NT2/D1 (cell line): ENCODE data around the gene SRSF3.

Source experiments
- YY1 ChIP-seq: IDR thresholded peaks from 2 replicates; pipeline ENCODE4 v1.6.1; 2011; ENCODE audit not compliant: insufficient read length, insufficient read depth
- ZNF274 ChIP-seq: IDR thresholded peaks from 2 replicates; pipeline ENCODE4 v1.6.1; 2011; ENCODE audit warnings: mild to moderate bottlenecking, low read depth, low read length

DNA sequence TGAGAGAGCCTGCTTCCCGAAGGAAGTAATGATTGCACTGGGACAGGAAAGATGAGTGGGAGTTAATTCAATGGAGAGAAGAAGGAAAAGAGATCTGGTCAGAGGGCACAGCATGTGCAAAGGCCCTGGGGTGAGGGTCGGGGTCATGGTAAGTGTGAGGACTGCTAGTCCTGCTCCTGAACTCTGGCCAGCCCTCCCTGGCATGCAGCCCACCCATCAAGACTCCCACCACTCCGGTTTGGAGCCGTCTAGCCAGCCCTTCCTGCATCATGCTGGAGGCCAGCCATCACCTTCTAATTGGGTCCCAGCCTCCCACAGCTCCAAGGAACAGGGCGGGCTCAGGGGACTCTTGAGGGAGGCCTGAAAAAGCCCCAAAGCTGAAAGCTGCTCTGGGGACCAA lies 42.1 kb downstream of the SRSF3 start:
- TF ChIP-seq ZNF274 (no peak), YY1 (no peak)
